Glutamatergic neuron (in vitro differentiated cells): Measurements from ENCODE around the gene TMEM94. TPM values are rescaled to one million over a fixed set of nuclear protein-coding genes. Genes with fewer than 3 reads are reported as not detected.

Source experiments
- DNase-seq: peaks from one replicate; pipeline ENCODE4 v3.0.0; 2022
- H3K27ac Mint-ChIP-seq: one replicate; pipeline ENCODE4 v1.8.0; 2020; ENCODE audit warnings: mild to moderate bottlenecking, mixed read lengths, inconsistent platforms; ENCODE audit not compliant: unreplicated experiment
- H3K27me3 Mint-ChIP-seq: one replicate; pipeline ENCODE4 v1.8.0; 2020; ENCODE audit warnings: mild to moderate bottlenecking, moderate library complexity, mixed read lengths, inconsistent platforms; ENCODE audit not compliant: unreplicated experiment
- H3K36me3 Mint-ChIP-seq: one replicate; pipeline ENCODE4 v1.8.0; 2020; ENCODE audit warnings: mild to moderate bottlenecking, mixed read lengths, inconsistent platforms; ENCODE audit not compliant: unreplicated experiment
- H3K4me1 Mint-ChIP-seq: one replicate; pipeline ENCODE4 v1.8.0; 2020; ENCODE audit warnings: mild to moderate bottlenecking, low read depth, mixed read lengths, inconsistent platforms; ENCODE audit not compliant: unreplicated experiment
- H3K4me3 Mint-ChIP-seq: one replicate; pipeline ENCODE4 v1.8.0; 2020; ENCODE audit warnings: mild to moderate bottlenecking, mixed read lengths, inconsistent platforms; ENCODE audit not compliant: unreplicated experiment
- H3K9me3 Mint-ChIP-seq: one replicate; pipeline ENCODE4 v1.8.0; 2020; ENCODE audit warnings: mild to moderate bottlenecking, moderate library complexity, mixed read lengths, inconsistent platforms; ENCODE audit not compliant: unreplicated experiment
- total RNA-seq: library from RNA; stranded (reverse); fragmentation: NEBNext Ultra II Directional; extraction: Animal tissue kit (Norgen Biotek cat#: 25700); gene quantifications from one replicate; pipeline ENCODE4 v1.2.1, GENCODE V29; 2021; ENCODE audit not compliant: unreplicated experiment
- TF ChIP-seq, protein P1 (sequence below): fragments of 200-600 bp; sonication (generic); IDR thresholded peaks from one replicate; pipeline ENCODE4 v1.5.0; 2021; ENCODE audit not compliant: partially characterized antibody, unreplicated experiment

TMEM94 gene
- total RNA-seq, 1 donor from 2014 or later = 117 TPM

DNA sequence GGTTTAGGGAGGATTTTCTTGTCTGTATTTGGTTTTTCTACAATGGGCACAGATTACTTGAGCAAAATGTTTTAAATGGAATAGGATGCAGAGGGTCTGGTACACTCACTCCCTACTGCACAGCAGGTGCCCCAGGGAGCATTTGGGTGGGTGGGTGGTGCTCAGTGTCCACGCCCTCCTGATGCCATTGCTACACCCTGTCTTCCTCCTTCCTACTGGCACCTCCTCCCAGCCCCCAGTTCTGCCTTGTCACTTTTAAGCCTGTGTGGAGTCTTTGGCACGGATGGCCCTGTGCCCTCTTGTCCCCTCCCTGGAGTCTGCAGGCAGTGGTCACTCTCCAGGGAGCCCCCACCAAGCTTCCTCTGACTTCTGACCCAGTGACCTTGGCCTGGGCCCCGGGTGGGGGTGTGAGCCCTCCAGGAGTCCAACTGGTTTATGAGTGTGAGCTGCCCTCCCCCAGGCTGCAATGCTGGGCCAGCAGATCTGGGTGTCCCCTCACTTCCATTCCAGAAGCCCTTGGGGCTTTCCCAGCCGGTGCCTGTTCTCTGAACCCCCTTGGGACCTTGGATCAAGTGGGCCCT lies 84.6 kb downstream of the TMEM94 start:
- peaks cover 3% of the 10 kb centered on the region for H3K4me1 Mint-ChIP-seq
- H3K36me3 Mint-ChIP-seq = no peaks in the 10 kb centered on the region
- H3K4me3 Mint-ChIP-seq = no peak overlapping the region
- TF ChIP-seq, protein P1, sequence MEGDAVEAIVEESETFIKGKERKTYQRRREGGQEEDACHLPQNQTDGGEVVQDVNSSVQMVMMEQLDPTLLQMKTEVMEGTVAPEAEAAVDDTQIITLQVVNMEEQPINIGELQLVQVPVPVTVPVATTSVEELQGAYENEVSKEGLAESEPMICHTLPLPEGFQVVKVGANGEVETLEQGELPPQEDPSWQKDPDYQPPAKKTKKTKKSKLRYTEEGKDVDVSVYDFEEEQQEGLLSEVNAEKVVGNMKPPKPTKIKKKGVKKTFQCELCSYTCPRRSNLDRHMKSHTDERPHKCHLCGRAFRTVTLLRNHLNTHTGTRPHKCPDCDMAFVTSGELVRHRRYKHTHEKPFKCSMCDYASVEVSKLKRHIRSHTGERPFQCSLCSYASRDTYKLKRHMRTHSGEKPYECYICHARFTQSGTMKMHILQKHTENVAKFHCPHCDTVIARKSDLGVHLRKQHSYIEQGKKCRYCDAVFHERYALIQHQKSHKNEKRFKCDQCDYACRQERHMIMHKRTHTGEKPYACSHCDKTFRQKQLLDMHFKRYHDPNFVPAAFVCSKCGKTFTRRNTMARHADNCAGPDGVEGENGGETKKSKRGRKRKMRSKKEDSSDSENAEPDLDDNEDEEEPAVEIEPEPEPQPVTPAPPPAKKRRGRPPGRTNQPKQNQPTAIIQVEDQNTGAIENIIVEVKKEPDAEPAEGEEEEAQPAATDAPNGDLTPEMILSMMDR = no peak
- H3K27ac Mint-ChIP-seq = no peak overlapping the region
- DNase-seq = no peak
- H3K27me3 Mint-ChIP-seq = peaks cover 6% of the 10 kb centered on the region
- H3K9me3 Mint-ChIP-seq = peaks cover 2% of the 10 kb centered on the region

DNA sequence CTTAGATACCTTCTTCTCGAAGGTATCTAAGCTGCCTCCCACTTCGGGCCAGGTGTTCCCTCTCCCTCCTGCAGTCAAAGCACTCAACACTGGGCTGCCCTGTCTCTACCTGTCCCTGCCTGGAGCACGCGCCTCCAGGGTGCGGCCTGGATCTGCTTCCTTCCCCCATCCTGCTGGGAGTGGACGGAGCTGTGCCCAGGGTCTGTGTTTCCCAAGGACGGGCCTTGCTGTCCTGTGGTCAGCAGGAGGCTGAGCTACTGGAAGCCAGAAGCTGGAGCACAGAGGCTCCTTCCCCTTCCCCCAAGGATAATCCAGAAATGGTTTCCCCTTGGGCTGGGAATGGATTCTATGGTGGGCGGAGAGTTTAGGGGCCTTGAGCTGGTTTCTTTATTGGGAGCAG lies 85.8 kb downstream of the TMEM94 start:
- no peak for DNase-seq
- Mint-ChIP-seq H3K4me1 (peaks cover 3% of the 10 kb centered on the region), H3K9me3 (peaks cover 2% of the 10 kb centered on the region), H3K4me3 (peak overlapping the region; percentile 38), H3K27ac (no peak overlapping the region), H3K27me3 (peaks cover 6% of the 10 kb centered on the region), H3K36me3 (no peaks in the 10 kb centered on the region)
- TF ChIP-seq, protein P1 = no peak

DNA sequence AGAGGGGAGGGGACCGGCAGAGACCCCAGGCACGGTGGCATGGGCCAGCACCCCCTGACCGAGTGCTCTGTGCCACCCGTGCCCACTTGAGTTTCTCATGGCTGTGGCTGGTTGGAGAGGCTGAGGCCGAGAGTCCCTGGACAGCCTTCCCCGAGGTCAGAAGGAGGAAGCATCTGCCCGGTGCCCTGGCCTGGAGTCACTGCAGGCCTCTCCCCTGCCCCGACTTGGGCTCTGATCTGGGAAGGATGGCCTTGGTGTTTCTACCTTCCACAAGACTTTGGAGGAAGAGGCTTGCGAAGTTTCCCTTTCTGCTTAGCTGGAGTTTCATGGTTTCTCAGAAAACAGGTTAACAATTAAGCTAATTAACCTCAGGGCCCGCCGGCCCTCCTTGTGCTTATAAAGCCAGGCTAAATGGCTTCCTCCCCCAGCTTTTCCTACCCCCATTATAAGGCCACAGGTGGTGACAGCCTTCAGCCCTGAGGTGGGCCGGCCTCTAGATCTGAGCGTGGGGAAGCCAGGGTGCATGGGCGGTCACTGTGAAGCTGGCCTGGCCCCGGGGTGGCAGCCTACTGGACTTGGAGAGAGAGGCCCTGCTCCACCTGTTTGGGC lies 86.4 kb downstream of the TMEM94 start:
- no peak for DNase-seq
- H3K4me3 Mint-ChIP-seq = no peak overlapping the region
- H3K27ac Mint-ChIP-seq = no peak overlapping the region
- peaks cover 3% of the 10 kb centered on the region for H3K4me1 Mint-ChIP-seq
- peaks cover 2% of the 10 kb centered on the region for H3K9me3 Mint-ChIP-seq
- H3K27me3 Mint-ChIP-seq = peaks cover 6% of the 10 kb centered on the region
- TF ChIP-seq, protein P1 = no peak
- no peaks in the 10 kb centered on the region for H3K36me3 Mint-ChIP-seq

DNA sequence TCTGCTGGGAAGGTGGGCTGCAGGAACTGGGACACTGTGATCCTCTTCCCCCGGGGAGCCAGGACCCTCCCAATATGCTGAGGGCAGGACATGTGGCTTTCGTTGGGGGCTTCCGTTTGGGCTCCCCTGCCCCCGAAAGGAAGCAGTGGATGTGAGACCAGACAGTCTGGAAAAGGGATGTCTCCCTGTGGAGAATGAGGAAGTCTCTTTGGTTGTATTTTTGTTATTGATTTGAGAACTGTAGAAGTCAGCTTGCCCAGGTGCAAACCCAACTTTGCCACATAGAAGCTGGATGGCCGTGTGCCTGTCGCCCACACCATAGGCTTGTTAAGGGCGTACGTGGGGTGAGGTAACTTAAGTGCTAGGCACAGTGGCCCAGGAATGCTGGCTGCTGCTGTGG lies 87.8 kb downstream of the TMEM94 start:
- H3K9me3 Mint-ChIP-seq = no peaks in the 10 kb centered on the region
- no peak overlapping the region for H3K27ac Mint-ChIP-seq
- H3K27me3 Mint-ChIP-seq = peaks cover 6% of the 10 kb centered on the region
- peaks cover 3% of the 10 kb centered on the region for H3K4me1 Mint-ChIP-seq
- no peak overlapping the region for H3K4me3 Mint-ChIP-seq
- DNase-seq = no peak
- H3K36me3 Mint-ChIP-seq = no peaks in the 10 kb centered on the region
- TF ChIP-seq, protein P1 = no peak

DNA sequence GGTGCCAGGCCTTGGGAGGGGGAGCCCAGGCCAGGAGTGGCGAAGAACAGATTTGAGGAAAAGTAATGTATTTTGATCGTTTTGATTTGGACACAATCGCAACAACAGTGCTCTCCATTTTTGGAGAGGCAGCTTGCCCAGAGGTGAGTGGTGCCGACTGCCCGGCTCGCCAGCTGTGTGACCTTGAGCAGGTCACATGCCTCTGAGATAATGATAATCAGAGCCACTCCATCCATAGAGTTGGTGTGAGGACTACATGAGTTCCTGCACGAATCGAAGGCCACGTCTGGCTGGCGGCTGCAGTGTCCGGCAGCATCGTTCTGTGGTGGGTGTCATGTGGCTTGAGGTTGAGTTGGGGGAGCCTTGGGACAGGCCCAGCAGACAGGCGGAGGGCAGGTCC lies 89.7 kb downstream of the TMEM94 start:
- H3K4me3 Mint-ChIP-seq = no peak overlapping the region
- no peak for DNase-seq
- no peaks in the 10 kb centered on the region for H3K36me3 Mint-ChIP-seq
- H3K4me1 Mint-ChIP-seq = peaks cover 3% of the 10 kb centered on the region
- H3K9me3 Mint-ChIP-seq = no peaks in the 10 kb centered on the region
- H3K27ac Mint-ChIP-seq = no peak overlapping the region
- TF ChIP-seq, protein P1 = no peak
- H3K27me3 Mint-ChIP-seq = peaks cover 6% of the 10 kb centered on the region
